HEK293T (cell line): ENCODE measurements around the gene ATG9A.

ENCODE experiments used
- CTCF ChIA-PET: fragments of 350-600 bp; formaldehyde crosslinking; extraction: SDS; loops from one replicate; lab custom pipeline; 2021; ENCODE audit warnings: antibody characterized with exemption, inconsistent platforms; lab: Yijun Ruan, JAX
- POLR2A ChIA-PET: fragments of 350-600 bp; formaldehyde crosslinking; extraction: SDS; loops from one replicate; lab custom pipeline; 2020; ENCODE audit warnings: antibody characterized with exemption, inconsistent platforms; lab: Yijun Ruan, JAX
- DNase-seq: peaks from one replicate; pipeline ENCODE4 v3.0.0; 2012; ENCODE audit warnings: mixed read lengths; ENCODE audit errors: extremely low spot score
- ARNT ChIP-seq: fragments of 450-650 bp; IDR thresholded peaks from 2 replicates; pipeline ENCODE4 v1.6.1; 2017; ENCODE audit warnings: mild to moderate bottlenecking
- BHLHE40 ChIP-seq: fragments of 450-650 bp; IDR thresholded peaks from 2 replicates; pipeline ENCODE4 v1.6.1; 2016; ENCODE audit warnings: mild to moderate bottlenecking, moderate library complexity, borderline replicate concordance
- CTBP1 ChIP-seq: fragments of 450-650 bp; IDR thresholded peaks from 2 replicates; pipeline ENCODE4 v1.6.1; 2016; ENCODE audit warnings: borderline replicate concordance
- ELF4 ChIP-seq: fragments of 450-650 bp; IDR thresholded peaks from 2 replicates; pipeline ENCODE4 v1.6.1; 2017; ENCODE audit warnings: antibody characterized with exemption
- FOXA1 ChIP-seq: fragments of 450-650 bp; IDR thresholded peaks from 2 replicates; pipeline ENCODE4 v1.6.1; 2016; ENCODE audit warnings: mild to moderate bottlenecking
- FOXK2 ChIP-seq: fragments of 450-650 bp; IDR thresholded peaks from 2 replicates; pipeline ENCODE4 v1.6.1; 2016; ENCODE audit warnings: mild to moderate bottlenecking
- FOXM1 ChIP-seq: fragments of 450-650 bp; IDR thresholded peaks from 2 replicates; pipeline ENCODE4 v1.6.1; 2017; ENCODE audit warnings: mild to moderate bottlenecking, borderline replicate concordance
- HDGF ChIP-seq: fragments of 450-650 bp; IDR thresholded peaks from 2 replicates; pipeline ENCODE4 v1.6.1; 2017; ENCODE audit warnings: antibody characterized with exemption, borderline replicate concordance
- L3MBTL2 ChIP-seq: fragments of 450-650 bp; conservative IDR thresholded peaks from 2 replicates; pipeline ENCODE4 v1.6.1; 2016; ENCODE audit warnings: mild to moderate bottlenecking
- LEF1 ChIP-seq: fragments of 450-650 bp; IDR thresholded peaks from 2 replicates; pipeline ENCODE4 v1.6.1; 2017; ENCODE audit warnings: mild to moderate bottlenecking, borderline replicate concordance
- NFRKB ChIP-seq: fragments of 450-650 bp; IDR thresholded peaks from 2 replicates; pipeline ENCODE4 v1.6.1; 2016; ENCODE audit warnings: mild to moderate bottlenecking, moderate library complexity
- SP1 ChIP-seq: fragments of 450-650 bp; IDR thresholded peaks from 2 replicates; pipeline ENCODE4 v1.6.1; 2017
- SUZ12 ChIP-seq: fragments of 450-650 bp; IDR thresholded peaks from 2 replicates; pipeline ENCODE4 v1.6.1; 2016; ENCODE audit warnings: mild to moderate bottlenecking
- TARDBP ChIP-seq: fragments of 450-650 bp; IDR thresholded peaks from 2 replicates; pipeline ENCODE4 v1.6.1; 2016
- ZNF384 ChIP-seq: fragments of 450-650 bp; IDR thresholded peaks from 2 replicates; pipeline ENCODE4 v1.6.1; 2016
- TF ChIP-seq, protein P1 (sequence below): fragments of 450-650 bp; IDR thresholded peaks from 2 replicates; pipeline ENCODE4 v1.6.1; 2016

The ATG9A gene

DNA sequence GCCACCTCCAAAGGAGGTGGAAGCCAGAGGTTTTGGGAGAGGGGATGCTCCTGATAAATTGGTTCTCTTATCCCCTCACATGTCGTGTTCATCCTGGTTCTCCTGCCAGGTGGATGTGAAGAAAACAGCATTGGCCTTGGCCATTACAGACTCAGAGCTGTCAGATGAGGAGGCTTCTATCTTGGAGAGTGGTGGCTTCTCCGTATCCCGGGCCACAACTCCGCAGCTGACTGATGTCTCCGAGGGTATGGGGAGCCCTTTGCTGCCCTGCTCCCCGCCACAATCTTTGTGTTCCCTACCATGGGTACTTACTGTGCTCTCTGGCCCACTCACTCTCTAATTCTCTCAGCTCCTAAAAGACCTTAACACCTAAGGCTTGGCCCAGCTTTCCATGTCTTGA is 47.9 kb downstream of the ATG9A start:
- ChIA-PET CTCF (no interaction called here), POLR2A (no interaction called here)
- no peak for TF ChIP-seq L3MBTL2
- TF ChIP-seq BHLHE40: no peak
- DNase-seq: no peak

- ChIA-PET CTCF (interaction anchor here (0.9 kb wide), 1 partner anchor 114 kb away, joined by 3 read pairs; no protein-coding TSS in a partner anchor), POLR2A (no interaction called here)
- no peak for DNase-seq
- TF ChIP-seq CTBP1 (no peak), HDGF (no peak), FOXA1 (no peak), TARDBP (no peak), SP1 (no peak), BHLHE40 (no peak), FOXK2 (no peak), ZNF384 (no peak), L3MBTL2 (no peak), LEF1 (no peak), ELF4 (no peak), SUZ12 (no peak), NFRKB (no peak), ARNT (no peak), FOXM1 (no peak)
- TF ChIP-seq, protein P1, sequence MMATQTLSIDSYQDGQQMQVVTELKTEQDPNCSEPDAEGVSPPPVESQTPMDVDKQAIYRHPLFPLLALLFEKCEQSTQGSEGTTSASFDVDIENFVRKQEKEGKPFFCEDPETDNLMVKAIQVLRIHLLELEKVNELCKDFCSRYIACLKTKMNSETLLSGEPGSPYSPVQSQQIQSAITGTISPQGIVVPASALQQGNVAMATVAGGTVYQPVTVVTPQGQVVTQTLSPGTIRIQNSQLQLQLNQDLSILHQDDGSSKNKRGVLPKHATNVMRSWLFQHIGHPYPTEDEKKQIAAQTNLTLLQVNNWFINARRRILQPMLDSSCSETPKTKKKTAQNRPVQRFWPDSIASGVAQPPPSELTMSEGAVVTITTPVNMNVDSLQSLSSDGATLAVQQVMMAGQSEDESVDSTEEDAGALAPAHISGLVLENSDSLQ: no peak
Measured at GRCh38 chr2:219180961-219181360, 48.5 kb downstream of the ATG9A start.

DNA sequence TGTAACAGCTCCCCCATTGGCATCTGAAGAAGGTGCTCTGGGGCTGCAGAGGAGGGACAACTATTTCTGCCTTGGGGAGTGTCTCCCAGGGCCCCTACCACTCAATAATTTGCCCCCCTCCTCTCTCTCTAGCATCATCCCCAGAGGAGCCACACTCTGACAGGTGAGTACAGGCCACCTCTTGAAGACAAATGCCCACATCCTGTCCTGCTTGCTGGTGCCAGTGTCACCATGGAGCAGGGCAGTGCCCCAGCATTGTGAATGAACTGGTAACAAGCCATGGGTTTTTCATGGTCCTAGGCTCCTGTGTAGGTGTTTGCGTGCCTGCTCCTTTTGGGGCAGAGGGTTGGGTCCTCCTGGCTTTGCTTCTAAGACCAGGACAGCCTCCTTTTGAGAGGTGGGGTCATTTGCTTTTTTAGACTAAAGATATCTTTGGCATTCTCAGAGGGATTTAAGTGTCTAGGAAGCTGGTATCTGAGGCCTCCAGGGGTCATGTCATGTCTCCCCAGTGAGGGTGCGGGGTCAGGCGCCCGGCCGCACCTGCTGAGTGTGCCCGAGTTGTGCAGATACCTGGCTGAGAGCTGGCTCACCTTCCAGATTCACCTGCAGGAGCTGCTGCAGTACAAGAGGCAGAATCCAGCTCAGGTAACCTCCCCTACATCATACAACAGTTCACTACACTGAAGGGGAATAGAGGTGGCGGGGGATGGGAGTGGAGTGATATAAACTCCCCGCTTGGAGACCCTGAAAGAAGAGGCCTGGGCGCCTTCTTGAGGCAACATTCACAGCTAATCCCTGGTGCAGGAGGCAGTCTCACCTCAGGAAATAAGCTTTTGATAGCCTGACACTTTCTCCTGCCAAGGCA is 49.6 kb downstream of the ATG9A start:
- TF ChIP-seq SUZ12 (no peak), LEF1 (no peak), ELF4 (no peak), L3MBTL2 (no peak), ARNT (no peak), BHLHE40 (no peak), HDGF (no peak), TARDBP (no peak), NFRKB (no peak), FOXM1 (no peak), FOXK2 (no peak), SP1 (no peak), FOXA1 (no peak), CTBP1 (no peak), ZNF384 (no peak)
- ChIA-PET POLR2A (no interaction called here), CTCF (interaction anchor here (0.9 kb wide), 1 partner anchor 115 kb away, joined by 3 read pairs; no protein-coding TSS in a partner anchor)
- no peak for DNase-seq

GRCh38 chr2:219178377-219179175 is 50.9 kb downstream of the ATG9A start:
- TF ChIP-seq SUZ12: no peak
- no peak for TF ChIP-seq NFRKB
- no peak for TF ChIP-seq FOXK2
- TF ChIP-seq FOXA1: no peak
- TF ChIP-seq HDGF: no peak
- no peak for TF ChIP-seq ELF4
- no peak for TF ChIP-seq L3MBTL2
- TF ChIP-seq FOXM1: no peak
- peak; percentile 48 for DNase-seq
- ChIA-PET POLR2A (no interaction called here), CTCF (no interaction called here)

DNA sequence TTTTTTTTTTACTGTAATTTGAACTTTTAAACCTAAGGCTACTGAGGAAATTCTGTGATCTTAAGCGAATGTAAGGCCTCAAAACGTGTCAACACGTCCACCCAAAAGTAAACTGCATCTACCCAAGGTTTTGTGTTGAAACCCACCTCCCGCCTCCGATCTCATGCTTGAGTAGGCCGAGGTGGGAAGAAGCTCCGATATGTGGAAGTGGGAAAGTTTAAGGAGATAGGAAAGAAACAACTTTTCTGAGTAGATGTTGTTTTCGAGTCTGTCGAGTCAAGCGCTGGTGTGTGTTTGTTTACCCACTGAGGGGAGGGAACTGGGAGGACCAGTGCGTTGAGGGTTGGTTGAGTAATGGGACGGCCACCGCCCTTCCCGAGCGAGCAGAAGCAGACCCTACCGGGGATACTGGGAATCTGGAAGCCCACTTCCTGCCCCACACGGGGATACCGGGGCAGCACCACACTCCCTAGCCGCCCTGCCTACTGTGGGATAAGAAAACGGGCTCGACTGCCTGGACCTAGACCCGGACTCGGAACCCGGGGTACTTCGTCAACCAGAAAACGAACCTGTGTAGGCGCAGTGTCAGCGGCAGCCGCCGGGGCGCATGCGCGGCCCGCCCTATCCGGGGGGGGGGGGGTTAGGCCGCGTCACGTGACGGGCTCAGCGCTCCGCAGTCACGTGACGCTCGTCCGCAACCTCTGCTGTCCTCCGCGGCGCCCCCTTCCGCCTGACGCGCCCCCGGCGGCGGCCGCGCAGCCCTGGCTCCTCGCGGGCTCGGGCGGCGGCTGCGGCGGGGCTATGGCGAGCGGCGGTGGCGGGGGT is 51.7 kb downstream of the ATG9A start, which contains the start of gene RETREG2:
Gene RETREG2 (plus strand): TSS at position 724 of the 825 bp plus-strand sequence. CDS start 78 bp downstream, at position 802.
- CTCF ChIA-PET: no interaction called here
- POLR2A ChIA-PET: interaction anchor here (1.4 kb wide), 2 partner anchors 15 to 52 kb away, joined by 4 to 5 read pairs; no protein-coding TSS in a partner anchor
- TF ChIP-seq SUZ12 (no peak), HDGF (no peak), SP1 (no peak), ARNT (peak; percentile 14; the same call in 1 of the 2 replicates), LEF1 (no peak), FOXK2 (no peak), CTBP1 (no peak), ZNF384 (no peak), FOXA1 (no peak), BHLHE40 (no peak), FOXM1 (peak; percentile 76; the same call in 1 of the 2 replicates), ELF4 (no peak), L3MBTL2 (peak; percentile 49), TARDBP (no peak), NFRKB (no peak)
- TF ChIP-seq, protein P1: no peak
- DNase-seq: peak; percentile 98
